HL-60 (cell line): ENCODE data around the gene LIMK2.

ENCODE experiments used
- DNase-seq, 2 experiments: peaks; one replicate each; pipeline ENCODE4 v3.0.0-alpha.2; 2010 to 2020; ENCODE audit warnings: low read depth in 1 of 2, low spot score in 1 of 2
- H3K27ac ChIP-seq: fragments of 250-450 bp; sonication (Bioruptor Pico); replicated peaks from 2 replicates; pipeline ENCODE4 v1.5.1; 2020; ENCODE audit warnings: mild to moderate bottlenecking, moderate library complexity
- H3K27me3 ChIP-seq: fragments of 250-450 bp; sonication (Bioruptor Pico); 2 replicates; pipeline ENCODE4 v1.5.1; 2021; ENCODE audit warnings: mild to moderate bottlenecking, moderate library complexity; ENCODE audit not compliant: insufficient read depth, poor library complexity, severe bottlenecking
- H3K4me3 ChIP-seq: replicated peaks from 2 replicates; pipeline ENCODE4 v1.5.1; 2011; ENCODE audit warnings: mild to moderate bottlenecking, control low read depth, low read length; ENCODE audit not compliant: insufficient read depth
- GABPA ChIP-seq: IDR thresholded peaks from 2 replicates; pipeline ENCODE4 v1.6.1; 2012; ENCODE audit warnings: low read depth
- POLR2AphosphoS5 ChIP-seq: IDR thresholded peaks from 2 replicates; pipeline ENCODE4 v1.6.1; 2012; ENCODE audit warnings: low read depth
- SPI1 ChIP-seq: IDR thresholded peaks from 2 replicates; pipeline ENCODE4 v1.6.1; 2012; ENCODE audit warnings: low read depth, mild to moderate bottlenecking, borderline replicate concordance
- TF ChIP-seq, protein P1 (sequence below): IDR thresholded peaks from one replicate; pipeline ENCODE4 v1.5.1; 2011; ENCODE audit warnings: low read length, control low read depth, inconsistent platforms; ENCODE audit not compliant: insufficient read depth
- TF ChIP-seq, protein P2 (sequence below): IDR thresholded peaks from 2 replicates; pipeline ENCODE4 v1.6.1; 2012; ENCODE audit warnings: low read depth; ENCODE audit not compliant: insufficient replicate concordance

Gene LIMK2

DNA sequence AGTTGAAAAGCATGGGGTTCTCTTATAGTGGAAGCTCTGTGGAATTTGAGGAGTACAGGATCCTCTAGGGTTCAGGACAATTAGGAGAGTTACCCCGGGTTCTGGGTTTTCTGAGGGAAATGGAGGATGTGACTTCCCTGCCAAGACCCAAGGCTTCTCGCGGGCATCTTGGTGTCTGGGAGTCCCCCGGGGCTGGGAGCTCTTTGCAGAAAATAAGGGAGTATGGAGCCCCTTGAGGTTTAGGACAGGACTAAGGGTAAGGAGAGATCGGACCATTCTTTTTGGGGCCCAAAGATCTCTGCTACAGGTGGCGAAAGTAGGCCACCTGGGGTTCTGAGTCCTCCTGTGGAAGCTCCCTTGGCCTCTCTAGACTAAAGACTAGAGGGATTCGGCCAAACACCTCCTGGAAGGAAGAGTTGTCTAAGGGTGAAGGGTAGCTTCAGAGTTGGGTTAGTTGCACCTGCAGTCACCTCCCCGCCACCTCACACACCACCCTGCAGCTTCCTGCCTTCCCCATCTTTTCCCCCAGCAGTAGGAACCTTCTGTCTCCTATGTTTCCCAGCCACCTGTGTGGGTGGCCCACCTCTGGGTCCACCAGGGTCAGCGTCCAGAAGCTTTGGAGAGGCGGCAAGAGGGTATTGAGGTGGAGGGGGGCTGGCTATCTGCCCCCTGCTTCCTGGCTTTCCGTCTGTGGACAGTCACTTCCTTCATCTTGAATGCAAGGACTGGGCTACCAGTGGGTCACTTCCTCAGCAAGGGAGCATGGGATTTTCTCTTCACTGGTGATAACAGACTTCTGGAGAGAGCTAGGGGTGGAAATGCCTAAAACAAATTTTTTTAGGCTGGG lies 908 bp downstream of the LIMK2 start:
- peak overlapping the region; percentile 94 for H3K4me3 ChIP-seq
- peak overlapping the region; percentile 80 for H3K27ac ChIP-seq
- no peak for DNase-seq
- no peaks in the 10 kb centered on the region for H3K27me3 ChIP-seq
- TF ChIP-seq POLR2AphosphoS5 (no peak), SPI1 (peak; percentile 64; the same call in 1 of the 2 replicates)

DNA sequence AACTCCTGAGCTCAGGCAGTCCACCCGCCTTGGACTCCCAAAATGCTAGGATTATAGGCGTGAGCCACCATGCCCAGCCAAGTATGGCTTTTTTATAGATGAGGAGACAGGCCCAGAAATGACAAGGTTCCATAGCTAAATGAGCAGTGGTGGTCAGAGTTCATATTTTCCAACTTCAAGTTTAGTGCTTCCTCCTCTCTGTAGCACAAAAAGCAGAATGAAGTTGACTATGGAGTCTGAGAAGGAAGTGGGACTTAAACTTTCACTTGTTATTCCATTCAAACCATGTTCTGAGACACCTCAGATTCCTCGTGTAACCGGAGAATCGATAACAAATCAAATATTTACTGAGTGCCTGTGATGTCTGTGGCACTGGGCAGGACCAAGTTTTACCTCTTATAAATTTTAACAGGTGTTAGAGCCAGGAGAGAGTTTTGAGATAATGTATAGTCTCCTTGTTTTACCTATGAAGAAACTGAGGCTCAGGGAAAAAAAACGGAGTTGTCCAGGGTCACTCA lies 3.0 kb downstream of the LIMK2 start:
- H3K4me3 ChIP-seq = no peak overlapping the region
- no peak for DNase-seq
- no peaks in the 10 kb centered on the region for H3K27me3 ChIP-seq
- H3K27ac ChIP-seq = no peak overlapping the region
- TF ChIP-seq GABPA = no peak
- TF ChIP-seq SPI1 = no peak

DNA sequence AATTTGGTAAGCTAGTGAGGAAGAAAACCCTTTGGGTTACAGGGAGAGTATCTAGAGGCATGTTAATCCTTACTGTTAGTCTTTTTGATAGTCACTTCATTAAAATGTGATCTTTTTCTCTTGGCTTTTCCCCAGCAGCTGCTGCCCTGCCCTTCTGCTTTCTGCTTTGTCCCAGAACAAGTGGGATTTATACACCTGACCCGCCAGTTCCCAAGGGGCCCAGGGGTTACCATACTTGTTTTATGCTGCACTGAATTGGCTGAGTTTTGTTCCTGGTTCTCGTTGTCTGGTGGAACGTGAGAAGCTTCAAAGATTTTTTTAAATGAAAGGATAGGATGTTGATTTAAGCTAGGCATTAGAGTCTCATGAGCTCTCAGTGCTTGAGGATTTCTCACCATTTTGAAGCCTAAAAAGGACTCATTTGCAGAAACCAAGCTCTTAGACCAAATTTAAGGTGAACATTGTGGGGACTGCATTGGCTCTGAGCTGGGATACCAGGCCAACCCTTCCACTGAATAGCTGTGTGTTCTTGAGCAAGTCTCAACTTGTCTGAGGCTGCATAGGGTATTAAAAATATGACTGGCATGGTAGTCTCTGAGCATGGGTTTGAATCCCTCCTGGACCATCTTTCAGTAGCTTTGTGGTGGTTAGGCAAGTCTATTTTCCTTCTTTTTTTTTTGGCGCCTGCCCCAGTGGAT lies 6.6 kb downstream of the LIMK2 start:
- no peak overlapping the region; the same call in 1 of the 2 replicates for H3K27ac ChIP-seq
- DNase-seq = no peak

DNA sequence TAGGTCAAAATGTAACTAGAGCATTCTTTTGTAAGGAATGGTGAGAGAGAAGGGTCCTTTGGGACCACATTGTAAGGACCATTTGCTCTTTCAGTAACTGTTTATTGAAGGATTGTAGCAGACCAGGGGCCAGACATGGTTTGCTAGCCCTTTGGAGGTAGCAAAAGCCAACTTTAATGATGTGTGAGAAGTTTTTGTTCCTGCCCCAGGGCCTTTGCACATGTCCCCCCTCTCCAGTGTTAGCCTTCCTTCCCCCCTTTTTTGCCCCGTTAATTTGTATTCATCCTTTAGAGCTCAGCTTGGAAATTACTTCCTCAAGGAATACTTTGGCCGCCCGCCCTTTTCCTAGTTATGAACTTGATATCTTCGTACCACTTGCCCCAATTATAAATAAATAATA lies 9.0 kb downstream of the LIMK2 start:
- Histone ChIP-seq H3K4me3 (no peak overlapping the region), H3K27me3 (no peaks in the 10 kb centered on the region), H3K27ac (peak overlapping the region; percentile 68)
- no peak for DNase-seq
- TF ChIP-seq, protein P1, sequence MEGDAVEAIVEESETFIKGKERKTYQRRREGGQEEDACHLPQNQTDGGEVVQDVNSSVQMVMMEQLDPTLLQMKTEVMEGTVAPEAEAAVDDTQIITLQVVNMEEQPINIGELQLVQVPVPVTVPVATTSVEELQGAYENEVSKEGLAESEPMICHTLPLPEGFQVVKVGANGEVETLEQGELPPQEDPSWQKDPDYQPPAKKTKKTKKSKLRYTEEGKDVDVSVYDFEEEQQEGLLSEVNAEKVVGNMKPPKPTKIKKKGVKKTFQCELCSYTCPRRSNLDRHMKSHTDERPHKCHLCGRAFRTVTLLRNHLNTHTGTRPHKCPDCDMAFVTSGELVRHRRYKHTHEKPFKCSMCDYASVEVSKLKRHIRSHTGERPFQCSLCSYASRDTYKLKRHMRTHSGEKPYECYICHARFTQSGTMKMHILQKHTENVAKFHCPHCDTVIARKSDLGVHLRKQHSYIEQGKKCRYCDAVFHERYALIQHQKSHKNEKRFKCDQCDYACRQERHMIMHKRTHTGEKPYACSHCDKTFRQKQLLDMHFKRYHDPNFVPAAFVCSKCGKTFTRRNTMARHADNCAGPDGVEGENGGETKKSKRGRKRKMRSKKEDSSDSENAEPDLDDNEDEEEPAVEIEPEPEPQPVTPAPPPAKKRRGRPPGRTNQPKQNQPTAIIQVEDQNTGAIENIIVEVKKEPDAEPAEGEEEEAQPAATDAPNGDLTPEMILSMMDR = no peak
- TF ChIP-seq, protein P2, sequence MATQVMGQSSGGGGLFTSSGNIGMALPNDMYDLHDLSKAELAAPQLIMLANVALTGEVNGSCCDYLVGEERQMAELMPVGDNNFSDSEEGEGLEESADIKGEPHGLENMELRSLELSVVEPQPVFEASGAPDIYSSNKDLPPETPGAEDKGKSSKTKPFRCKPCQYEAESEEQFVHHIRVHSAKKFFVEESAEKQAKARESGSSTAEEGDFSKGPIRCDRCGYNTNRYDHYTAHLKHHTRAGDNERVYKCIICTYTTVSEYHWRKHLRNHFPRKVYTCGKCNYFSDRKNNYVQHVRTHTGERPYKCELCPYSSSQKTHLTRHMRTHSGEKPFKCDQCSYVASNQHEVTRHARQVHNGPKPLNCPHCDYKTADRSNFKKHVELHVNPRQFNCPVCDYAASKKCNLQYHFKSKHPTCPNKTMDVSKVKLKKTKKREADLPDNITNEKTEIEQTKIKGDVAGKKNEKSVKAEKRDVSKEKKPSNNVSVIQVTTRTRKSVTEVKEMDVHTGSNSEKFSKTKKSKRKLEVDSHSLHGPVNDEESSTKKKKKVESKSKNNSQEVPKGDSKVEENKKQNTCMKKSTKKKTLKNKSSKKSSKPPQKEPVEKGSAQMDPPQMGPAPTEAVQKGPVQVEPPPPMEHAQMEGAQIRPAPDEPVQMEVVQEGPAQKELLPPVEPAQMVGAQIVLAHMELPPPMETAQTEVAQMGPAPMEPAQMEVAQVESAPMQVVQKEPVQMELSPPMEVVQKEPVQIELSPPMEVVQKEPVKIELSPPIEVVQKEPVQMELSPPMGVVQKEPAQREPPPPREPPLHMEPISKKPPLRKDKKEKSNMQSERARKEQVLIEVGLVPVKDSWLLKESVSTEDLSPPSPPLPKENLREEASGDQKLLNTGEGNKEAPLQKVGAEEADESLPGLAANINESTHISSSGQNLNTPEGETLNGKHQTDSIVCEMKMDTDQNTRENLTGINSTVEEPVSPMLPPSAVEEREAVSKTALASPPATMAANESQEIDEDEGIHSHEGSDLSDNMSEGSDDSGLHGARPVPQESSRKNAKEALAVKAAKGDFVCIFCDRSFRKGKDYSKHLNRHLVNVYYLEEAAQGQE = no peak
- no peak for TF ChIP-seq GABPA
- TF ChIP-seq POLR2AphosphoS5 = no peak
- no peak for TF ChIP-seq SPI1

More for the DNA sequence above, 6.6 kb downstream of the LIMK2 start:
- TF ChIP-seq, protein P1 = no peak
- no peak for TF ChIP-seq POLR2AphosphoS5
- TF ChIP-seq, protein P2 = no peak
- TF ChIP-seq SPI1 = no peak
- TF ChIP-seq GABPA = no peak
- Histone ChIP-seq H3K4me3 (no peak overlapping the region), H3K27me3 (no peaks in the 10 kb centered on the region)
